GM19043 (cell line): Measurements from ENCODE around the gene ILF2.
"Not testable (repeated sequence)": the region's sequence is repeated elsewhere in the genome, so short reads cannot be mapped to it uniquely, and the experiment has no call there.

Source experiments
- ATAC-seq: cut with Tn5 transposase; IDR thresholded peaks from one replicate; pipeline ENCODE4 v1.9.1; 2021; ENCODE audit warnings: low read depth; ENCODE audit not compliant: unreplicated experiment

The ILF2 gene

DNA sequence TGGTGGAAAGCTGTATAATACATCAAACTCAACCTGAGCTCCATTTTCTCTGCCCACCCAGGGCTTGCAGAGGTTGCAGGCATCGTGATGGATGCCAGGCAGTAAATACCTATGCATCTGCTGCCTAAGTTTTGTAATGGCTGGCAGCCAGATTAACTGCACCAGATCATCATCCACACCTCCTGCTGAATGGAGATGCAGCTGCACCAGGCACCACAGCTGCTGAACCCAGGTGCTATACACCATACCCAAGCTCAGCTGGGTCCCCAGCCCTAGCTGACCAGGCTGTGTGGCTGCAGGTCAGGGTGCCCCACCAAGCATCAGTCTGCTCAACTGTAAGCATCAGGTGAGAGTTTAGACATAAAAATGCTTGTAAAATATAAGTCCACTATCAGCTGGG, 19.0 kb downstream of the ILF2 start:
- ATAC-seq: no peak

GRCh38 chr1:153649863-153650235, 20.9 kb downstream of the ILF2 start:
- ATAC-seq: no peak

DNA sequence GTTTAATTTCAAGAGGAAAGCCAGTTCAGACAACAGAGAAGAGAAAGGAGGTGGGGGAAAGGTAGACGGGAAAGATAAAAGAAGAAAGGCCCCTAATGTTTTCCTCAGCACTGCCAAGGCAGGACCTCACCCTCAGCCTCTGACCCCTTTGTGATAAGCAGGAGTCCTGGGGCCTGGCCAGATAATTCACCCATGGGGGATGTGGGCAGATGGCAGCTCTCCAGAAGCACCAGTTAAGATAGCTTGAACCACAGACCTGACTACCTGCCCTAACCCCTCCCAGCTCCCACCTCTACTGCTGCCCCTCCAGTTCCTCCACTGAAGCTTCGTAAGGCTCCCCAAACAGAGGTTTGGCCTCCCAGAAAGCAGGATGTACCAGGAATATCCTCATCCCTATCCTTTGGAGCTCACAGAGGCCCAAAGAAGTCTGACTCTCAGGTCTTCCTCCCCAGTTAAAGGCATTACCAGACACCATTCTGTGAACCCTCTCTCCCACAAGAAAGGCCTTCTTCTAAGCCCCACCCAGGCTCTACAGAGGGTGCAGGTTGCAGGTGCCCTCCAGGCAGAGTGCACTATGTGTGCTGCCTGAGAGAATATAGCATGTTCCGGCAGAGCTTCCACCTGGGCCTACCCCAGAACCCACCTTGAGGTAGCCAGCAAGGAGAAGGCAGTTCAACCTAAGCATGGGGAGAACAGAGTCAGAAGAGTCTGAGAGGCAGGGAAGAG, 21.5 kb downstream of the ILF2 start:
- ATAC-seq: no peak

DNA sequence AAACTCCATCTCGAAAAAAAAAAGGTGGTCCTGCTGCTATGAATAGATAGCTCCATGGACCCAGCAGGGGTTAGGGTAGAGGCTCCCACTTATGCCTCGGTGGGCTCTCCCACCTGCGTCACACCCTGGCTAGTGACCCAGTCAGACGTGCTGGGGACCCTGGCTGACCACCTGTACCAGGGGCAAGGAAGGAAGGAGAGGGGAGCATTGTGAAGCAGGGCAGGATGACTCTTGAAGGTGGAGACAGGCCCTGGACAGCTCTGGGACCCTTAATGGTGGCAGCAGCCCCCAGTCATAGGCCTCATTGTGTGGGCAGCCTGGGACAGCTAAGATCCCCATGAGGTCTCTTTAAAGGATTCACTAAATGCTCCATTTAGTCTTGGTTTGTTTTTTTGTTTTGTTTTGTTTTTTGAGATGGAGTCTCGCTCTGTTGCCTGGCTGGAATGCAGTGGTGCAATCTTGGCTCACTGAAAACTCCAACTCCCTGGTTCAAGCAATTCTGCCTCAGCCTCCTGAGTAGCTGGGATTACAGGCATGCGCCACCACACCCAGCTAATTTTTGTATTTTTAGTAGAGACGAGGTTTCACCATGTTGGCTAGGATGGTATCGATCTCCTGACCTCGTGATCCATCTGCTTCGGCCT, 22.7 kb downstream of the ILF2 start:
- no peak for ATAC-seq

DNA sequence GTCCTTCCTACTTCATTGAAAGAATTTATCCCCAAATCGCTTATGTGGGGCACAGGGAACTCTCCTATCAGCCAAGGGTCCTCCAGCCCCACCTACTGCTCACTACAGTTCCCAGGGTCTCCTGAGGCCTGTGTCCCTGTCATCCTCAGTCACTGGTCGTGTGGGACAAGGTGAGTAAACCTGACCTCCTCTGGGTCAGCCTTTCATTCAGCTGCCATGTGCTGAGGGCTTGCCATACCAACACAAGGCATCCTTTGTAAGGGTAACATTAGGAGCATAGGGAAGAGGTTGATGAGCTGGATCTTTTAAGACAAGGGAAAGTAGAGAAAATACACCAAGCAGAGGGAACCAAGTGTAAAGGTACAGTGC, 23.5 kb downstream of the ILF2 start:
- ATAC-seq: no peak

DNA sequence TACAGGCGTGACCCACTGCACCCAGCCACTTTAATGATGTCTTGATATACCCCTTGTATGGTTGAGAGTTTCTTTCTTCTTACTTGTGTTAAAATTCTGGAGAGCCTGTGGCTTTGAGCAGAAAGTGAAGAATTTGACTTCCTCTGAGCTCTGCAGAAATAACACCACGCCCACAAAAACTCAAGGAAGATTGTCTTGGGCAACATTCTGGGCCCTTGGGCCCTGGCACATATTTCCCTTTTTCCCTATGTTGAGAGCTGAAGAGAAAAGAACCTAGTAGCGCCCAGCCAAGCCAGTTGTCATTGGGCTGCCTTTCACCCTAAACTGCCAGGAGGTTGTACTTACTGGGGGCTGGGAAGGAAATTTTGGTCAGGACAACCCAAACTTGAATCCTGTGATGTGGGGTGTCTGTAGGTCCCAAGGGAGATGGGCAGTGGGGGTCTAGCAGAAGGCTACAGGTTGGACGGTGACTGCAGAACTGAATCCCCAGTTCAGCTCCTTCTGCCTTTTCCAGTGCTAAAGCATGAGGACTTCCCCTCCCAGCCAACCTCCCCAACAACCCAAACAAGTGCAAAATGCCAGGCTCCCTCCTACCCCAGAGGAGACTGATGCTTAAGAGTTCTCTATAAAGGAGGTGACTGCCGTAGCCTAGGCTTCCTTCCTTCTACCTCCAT, 24.0 kb downstream of the ILF2 start:
- no peak for ATAC-seq

GRCh38 chr1:153643816-153644215, 27.0 kb downstream of the ILF2 start:
- ATAC-seq: no peak

DNA sequence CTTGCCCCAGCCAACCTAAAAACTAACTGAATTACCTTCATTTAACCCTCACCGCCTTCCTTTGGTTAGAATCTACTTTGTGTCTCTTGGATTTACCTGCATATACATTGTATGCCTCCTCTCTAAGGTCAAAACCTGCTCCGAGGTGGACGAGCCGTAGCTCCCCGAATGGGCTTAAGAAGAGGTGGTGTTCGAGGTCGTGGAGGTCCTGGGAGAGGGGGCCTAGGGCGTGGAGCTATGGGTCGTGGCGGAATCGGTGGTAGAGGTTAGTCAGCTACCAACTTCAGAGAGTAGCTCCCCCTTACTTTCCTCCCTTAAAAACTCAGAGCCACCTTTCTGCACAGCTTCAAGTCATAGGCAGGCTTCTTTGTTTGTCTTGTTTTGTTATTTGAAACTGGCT, 27.7 kb downstream of the ILF2 start:
- no peak for ATAC-seq

DNA sequence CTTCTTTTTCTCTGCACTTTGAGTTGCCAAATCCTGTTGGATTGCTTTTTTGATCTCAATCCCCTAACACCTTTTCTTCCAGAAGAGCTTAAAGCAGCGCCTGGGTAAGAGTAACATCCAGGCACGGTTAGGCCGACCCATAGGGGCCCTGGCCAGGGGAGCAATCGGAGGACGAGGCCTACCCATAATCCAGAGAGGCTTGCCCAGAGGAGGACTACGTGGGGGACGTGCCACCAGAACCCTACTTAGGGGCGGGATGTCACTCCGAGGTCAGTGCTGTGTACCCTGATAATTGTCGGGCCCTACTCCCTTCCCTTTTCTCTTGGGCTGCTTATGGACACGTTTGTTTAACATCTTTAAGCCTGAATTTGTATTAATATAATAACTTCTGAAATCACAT, 28.6 kb downstream of the ILF2 start:
- no peak for ATAC-seq

GRCh38 chr1:153640861-153641260, 29.9 kb downstream of the ILF2 start:
- ATAC-seq: no peak

DNA sequence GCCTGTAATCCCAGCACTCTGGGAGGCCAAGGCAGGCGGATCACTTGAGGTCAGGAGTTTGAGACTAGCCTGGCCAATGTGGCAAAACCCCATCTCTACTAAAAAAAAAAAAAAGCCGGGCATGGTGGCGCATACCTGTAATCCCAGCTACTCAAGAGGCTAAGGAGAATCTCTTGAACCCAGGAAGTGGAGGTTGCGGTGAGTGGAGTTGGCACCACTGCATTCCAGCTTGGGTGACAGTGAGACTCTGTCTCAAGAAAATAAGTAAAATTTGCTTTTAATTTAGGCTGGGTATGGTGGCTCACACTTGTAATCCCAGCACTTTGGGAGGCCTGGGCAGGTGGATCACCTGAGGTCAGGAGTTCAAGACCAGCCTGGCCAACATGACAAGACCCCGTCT, 30.6 kb downstream of the ILF2 start:
- not testable (repeated sequence) for ATAC-seq

GRCh38 chr1:153639280-153639679, 31.5 kb downstream of the ILF2 start:
- no peak for ATAC-seq

DNA sequence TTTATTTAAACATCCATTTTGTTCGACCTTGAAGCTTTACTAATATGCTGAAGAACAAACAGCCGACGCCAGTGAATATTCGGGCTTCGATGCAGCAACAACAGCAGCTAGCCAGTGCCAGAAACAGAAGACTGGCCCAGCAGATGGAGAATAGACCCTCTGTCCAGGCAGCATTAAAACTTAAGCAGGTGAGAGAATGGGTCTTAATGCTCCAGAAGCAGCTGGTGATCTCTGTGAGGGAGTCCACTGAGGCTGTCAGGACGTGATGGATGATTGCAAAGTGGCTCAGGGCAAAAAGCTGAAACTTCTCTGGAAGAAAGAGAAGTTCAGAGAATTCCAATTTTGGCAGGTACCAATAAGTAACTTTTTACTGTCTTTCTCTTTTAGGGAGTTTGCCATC, 32.5 kb downstream of the ILF2 start:
- no peak for ATAC-seq

DNA sequence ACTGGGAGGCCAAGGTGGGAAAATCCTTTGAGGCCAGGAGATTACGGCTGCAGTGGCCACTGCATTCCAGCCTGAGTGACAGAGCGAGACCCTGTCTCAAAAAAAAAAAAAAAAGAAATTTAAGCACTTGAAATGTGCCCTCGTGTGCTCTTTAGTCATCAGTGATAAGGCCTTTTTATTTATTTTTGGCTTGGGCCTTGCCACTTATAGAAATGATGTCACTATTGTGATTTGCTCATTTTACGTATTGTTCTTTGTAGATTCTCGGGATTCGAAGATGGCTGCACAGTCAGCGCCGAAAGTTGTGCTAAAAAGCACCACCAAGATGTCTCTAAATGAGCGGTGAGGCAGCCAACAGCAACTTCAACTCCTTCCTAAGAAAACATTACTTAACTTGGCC, 34.5 kb downstream of the ILF2 start:
- no peak for ATAC-seq

- ATAC-seq: no peak
Observed at GRCh38 chr1:153635872-153636271, 34.9 kb downstream of the ILF2 start.

GRCh38 chr1:153633754-153634665, 36.8 kb downstream of the ILF2 start, which contains the start of gene CHTOP:
TSS of gene CHTOP (plus strand) at chr1:153634066. CDS start at chr1:153636589, 2,523 bp downstream.
- peak; percentile 86 for ATAC-seq

GRCh38 chr1:153633161-153633753, 37.5 kb downstream of the ILF2 start:
- no peak for ATAC-seq

DNA sequence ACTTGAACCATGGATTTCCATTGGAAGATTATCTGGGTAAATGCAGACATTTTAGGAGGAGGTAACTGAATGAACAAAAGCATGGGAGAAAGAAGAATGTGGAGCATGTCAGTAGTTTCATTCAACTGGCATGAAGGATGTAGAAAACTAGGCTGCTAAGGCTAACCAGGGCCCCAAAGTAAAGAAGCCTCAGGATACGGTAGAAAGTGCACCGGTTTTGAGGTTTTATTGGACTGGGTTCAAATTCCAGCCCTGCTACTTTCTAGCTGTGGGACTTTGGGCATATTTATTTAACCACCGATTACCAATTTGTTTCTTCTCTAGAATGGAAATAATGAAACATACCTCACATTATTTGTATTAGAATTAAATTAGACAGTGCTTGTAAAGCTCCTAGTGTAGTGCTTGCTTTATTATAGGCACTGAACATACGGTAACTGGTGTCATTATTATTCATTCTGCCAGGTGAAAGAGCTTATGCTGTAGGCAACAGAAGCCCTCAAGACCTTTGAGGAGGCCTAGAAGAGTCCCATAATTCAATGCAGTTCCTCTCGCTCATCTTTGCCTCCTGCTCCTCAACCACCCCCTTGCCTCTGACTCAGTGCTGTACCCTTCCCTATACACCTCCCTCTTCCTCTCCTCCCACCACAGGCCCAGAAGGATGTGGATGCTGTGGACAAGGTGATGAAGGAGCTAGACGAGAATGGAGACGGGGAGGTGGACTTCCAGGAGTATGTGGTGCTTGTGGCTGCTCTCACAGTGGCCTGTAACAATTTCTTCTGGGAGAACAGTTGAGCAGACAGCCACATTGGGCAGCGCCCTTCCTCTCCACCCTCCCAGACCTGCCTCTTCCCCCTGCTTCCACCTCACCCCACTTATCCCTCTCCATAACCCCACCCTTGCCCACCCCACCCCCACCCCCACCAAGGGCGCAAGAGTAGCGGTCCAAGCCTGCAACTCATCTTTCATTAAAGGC, 39.5 kb downstream of the ILF2 start:
- ATAC-seq: no peak

DNA sequence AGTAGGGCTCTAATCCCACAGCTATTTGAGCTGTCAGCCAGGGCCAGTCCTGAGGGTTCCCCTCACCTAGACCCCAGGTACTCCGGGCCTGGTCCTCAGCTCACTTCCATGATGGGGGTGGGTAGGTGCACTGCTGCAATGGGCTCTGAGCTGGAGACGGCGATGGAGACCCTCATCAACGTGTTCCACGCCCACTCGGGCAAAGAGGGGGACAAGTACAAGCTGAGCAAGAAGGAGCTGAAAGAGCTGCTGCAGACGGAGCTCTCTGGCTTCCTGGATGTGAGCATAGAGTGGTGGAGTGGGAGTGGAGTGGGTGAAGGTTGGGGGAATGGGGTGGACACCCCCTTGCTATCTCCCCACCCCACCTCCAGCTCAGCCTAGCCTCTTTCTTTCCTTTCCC, 40.4 kb downstream of the ILF2 start:
- no peak for ATAC-seq
